GM10266 (cell line): ENCODE data around the gene MCM3AP.

ENCODE experiments used
- DNase-seq: peaks from one replicate; pipeline ENCODE4 v3.0.0; 2012; ENCODE audit errors: extremely low spot score
- CTCF ChIP-seq: IDR thresholded peaks from 2 replicates; pipeline ENCODE4 v1.5.1; 2012; ENCODE audit warnings: mild to moderate bottlenecking, low read depth; ENCODE audit not compliant: control insufficient read depth, insufficient read depth; ENCODE audit errors: missing control alignments

Gene MCM3AP

GRCh38 chr21:46215436-46216131 lies 69.8 kb downstream of the MCM3AP start:
- no peak for DNase-seq
- TF ChIP-seq CTCF = no peak

GRCh38 chr21:46214478-46215340 lies 70.7 kb downstream of the MCM3AP start:
- no peak for DNase-seq
- no peak for TF ChIP-seq CTCF

- no peak for DNase-seq
- TF ChIP-seq CTCF = no peak
Measured at GRCh38 chr21:46213620-46214286, 71.7 kb downstream of the MCM3AP start.

GRCh38 chr21:46212721-46213484 lies 72.5 kb downstream of the MCM3AP start:
- no peak for TF ChIP-seq CTCF
- DNase-seq = no peak

GRCh38 chr21:46211786-46212720 lies 73.4 kb downstream of the MCM3AP start:
- DNase-seq = no peak

More at GRCh38 chr21:46211786-46212720, 73.4 kb downstream of the MCM3AP start:
- TF ChIP-seq CTCF = no peak
